SJSA1 (cell line): ENCODE data around the gene ENTR1. TPM values are rescaled to one million over a fixed set of nuclear protein-coding genes. Genes with fewer than 3 reads are reported as not detected.

Experiments used
- DNase-seq, 2 experiments: peaks; one replicate each; pipeline ENCODE4 v3.0.0-alpha.2; 2015 to 2020; ENCODE audit warnings: low spot score in 2 of 2, low read depth in 1 of 2
- H3K27ac ChIP-seq: fragments of 250-450 bp; sonication (Bioruptor Pico); 2 replicates; pipeline ENCODE4 v1.5.1; 2020; ENCODE audit warnings: mild to moderate bottlenecking, moderate library complexity
- H3K27me3 ChIP-seq: fragments of 250-450 bp; sonication (Bioruptor Pico); replicated peaks from 2 replicates; pipeline ENCODE4 v1.5.1; 2020; ENCODE audit warnings: mild to moderate bottlenecking, moderate library complexity
- H3K36me3 ChIP-seq: fragments of 250-450 bp; sonication (Bioruptor Pico); 2 replicates; pipeline ENCODE4 v1.5.1; 2020; ENCODE audit warnings: mild to moderate bottlenecking
- H3K4me1 ChIP-seq: fragments of 250-450 bp; sonication (Bioruptor Pico); replicated peaks from 2 replicates; pipeline ENCODE4 v1.6.1; 2021; ENCODE audit warnings: mild to moderate bottlenecking
- H3K4me3 ChIP-seq: fragments of 250-450 bp; sonication (Bioruptor Pico); 2 replicates; pipeline ENCODE4 v1.5.1; 2020; ENCODE audit warnings: mild to moderate bottlenecking
- H3K9me3 ChIP-seq: fragments of 250-450 bp; sonication (Bioruptor Pico); replicated peaks from 2 replicates; pipeline ENCODE4 v1.5.1; 2020; ENCODE audit warnings: mild to moderate bottlenecking
- total RNA-seq: library from RNA; depleted of rRNA; stranded (reverse); fragments of >200 nt; shearing (Covaris generic); gene quantifications from 2 replicates; pipeline ENCODE4 v1.2.3, GENCODE V29; 2014

ENTR1 gene
- total RNA-seq, 1 experiment from 2014 or later, result 34.8 TPM

- Histone ChIP-seq H3K27me3 (no peaks in the 10 kb centered on the region), H3K4me3 (no peak overlapping the region), H3K27ac (no peak overlapping the region), H3K9me3 (no peaks in the 10 kb centered on the region), H3K4me1 (no peaks in the 10 kb centered on the region), H3K36me3 (peaks cover 84% of the 10 kb centered on the region)
- DNase-seq, result no peak
Observed at GRCh38 chr9:136391737-136392537, 18.5 kb downstream of the ENTR1 start.

- no peak overlapping the region for H3K4me3 ChIP-seq
- H3K27me3 ChIP-seq, result no peaks in the 10 kb centered on the region
- peaks cover 75% of the 10 kb centered on the region for H3K36me3 ChIP-seq
- H3K27ac ChIP-seq, result no peak overlapping the region
- H3K9me3 ChIP-seq, result no peaks in the 10 kb centered on the region
- no peaks in the 10 kb centered on the region for H3K4me1 ChIP-seq
- no peak for DNase-seq
Observed at GRCh38 chr9:136389396-136389795, 21.0 kb downstream of the ENTR1 start.

GRCh38 chr9:136387217-136387616, 23.2 kb downstream of the ENTR1 start:
- Histone ChIP-seq H3K27ac (no peak overlapping the region), H3K4me3 (no peak overlapping the region), H3K27me3 (no peaks in the 10 kb centered on the region), H3K36me3 (peaks cover 74% of the 10 kb centered on the region), H3K4me1 (no peaks in the 10 kb centered on the region), H3K9me3 (no peaks in the 10 kb centered on the region)
- no peak for DNase-seq

GRCh38 chr9:136386018-136386417, 24.4 kb downstream of the ENTR1 start:
- no peak for DNase-seq
- no peaks in the 10 kb centered on the region for H3K27me3 ChIP-seq
- H3K36me3 ChIP-seq, result peaks cover 72% of the 10 kb centered on the region
- H3K4me3 ChIP-seq, result no peak overlapping the region
- H3K27ac ChIP-seq, result no peak overlapping the region
- H3K4me1 ChIP-seq, result no peaks in the 10 kb centered on the region
- no peaks in the 10 kb centered on the region for H3K9me3 ChIP-seq

- Histone ChIP-seq H3K27me3 (no peaks in the 10 kb centered on the region), H3K4me3 (no peak overlapping the region), H3K36me3 (peaks cover 76% of the 10 kb centered on the region), H3K27ac (no peak overlapping the region), H3K9me3 (no peaks in the 10 kb centered on the region), H3K4me1 (no peaks in the 10 kb centered on the region)
- DNase-seq, result no peak
Observed at GRCh38 chr9:136385015-136385414, 25.4 kb downstream of the ENTR1 start.

- H3K4me3 ChIP-seq, result no peak overlapping the region
- no peaks in the 10 kb centered on the region for H3K9me3 ChIP-seq
- peaks cover 70% of the 10 kb centered on the region for H3K36me3 ChIP-seq
- DNase-seq, result no peak
- no peaks in the 10 kb centered on the region for H3K4me1 ChIP-seq
- no peaks in the 10 kb centered on the region for H3K27me3 ChIP-seq
- no peak overlapping the region for H3K27ac ChIP-seq
Observed at GRCh38 chr9:136383436-136383835, 27.0 kb downstream of the ENTR1 start.

- Histone ChIP-seq H3K27me3 (no peaks in the 10 kb centered on the region), H3K36me3 (peaks cover 62% of the 10 kb centered on the region), H3K4me3 (no peak overlapping the region), H3K9me3 (no peaks in the 10 kb centered on the region), H3K27ac (no peak overlapping the region), H3K4me1 (no peaks in the 10 kb centered on the region)
- DNase-seq, result no peak
Observed at GRCh38 chr9:136381966-136382513, 28.4 kb downstream of the ENTR1 start.

GRCh38 chr9:136381311-136381710, 29.1 kb downstream of the ENTR1 start:
- H3K4me3 ChIP-seq, result no peak overlapping the region
- H3K27me3 ChIP-seq, result no peaks in the 10 kb centered on the region
- H3K4me1 ChIP-seq, result no peaks in the 10 kb centered on the region
- H3K36me3 ChIP-seq, result peaks cover 57% of the 10 kb centered on the region
- H3K27ac ChIP-seq, result no peak overlapping the region
- no peaks in the 10 kb centered on the region for H3K9me3 ChIP-seq
- no peak for DNase-seq

- H3K4me3 ChIP-seq, result no peak overlapping the region
- peaks cover 53% of the 10 kb centered on the region for H3K36me3 ChIP-seq
- H3K4me1 ChIP-seq, result no peaks in the 10 kb centered on the region
- no peaks in the 10 kb centered on the region for H3K9me3 ChIP-seq
- no peak overlapping the region for H3K27ac ChIP-seq
- no peak for DNase-seq
- no peaks in the 10 kb centered on the region for H3K27me3 ChIP-seq
Observed at GRCh38 chr9:136380381-136380780, 30.0 kb downstream of the ENTR1 start.

- H3K36me3 ChIP-seq, result peaks cover 50% of the 10 kb centered on the region
- H3K4me3 ChIP-seq, result no peak overlapping the region
- no peaks in the 10 kb centered on the region for H3K4me1 ChIP-seq
- H3K27ac ChIP-seq, result no peak overlapping the region
- no peaks in the 10 kb centered on the region for H3K27me3 ChIP-seq
- no peaks in the 10 kb centered on the region for H3K9me3 ChIP-seq
- DNase-seq, result no peak
Observed at GRCh38 chr9:136379891-136380290, 30.5 kb downstream of the ENTR1 start.

- DNase-seq, result no peak
- no peak overlapping the region for H3K4me3 ChIP-seq
- no peaks in the 10 kb centered on the region for H3K4me1 ChIP-seq
- H3K27ac ChIP-seq, result no peak overlapping the region
- H3K36me3 ChIP-seq, result peaks cover 45% of the 10 kb centered on the region
- H3K9me3 ChIP-seq, result no peaks in the 10 kb centered on the region
- H3K27me3 ChIP-seq, result no peaks in the 10 kb centered on the region
Observed at GRCh38 chr9:136379401-136379800, 31.0 kb downstream of the ENTR1 start.

- no peaks in the 10 kb centered on the region for H3K27me3 ChIP-seq
- no peak for DNase-seq
- no peak overlapping the region for H3K27ac ChIP-seq
- H3K4me1 ChIP-seq, result no peaks in the 10 kb centered on the region
- H3K4me3 ChIP-seq, result no peak overlapping the region
- no peaks in the 10 kb centered on the region for H3K9me3 ChIP-seq
- H3K36me3 ChIP-seq, result peaks cover 41% of the 10 kb centered on the region
Observed at GRCh38 chr9:136379003-136379287, 31.5 kb downstream of the ENTR1 start.

- no peak for DNase-seq
- Histone ChIP-seq H3K27ac (no peak overlapping the region), H3K4me3 (no peak overlapping the region), H3K4me1 (peaks cover under 1% of the 10 kb centered on the region), H3K9me3 (no peaks in the 10 kb centered on the region), H3K36me3 (peaks cover 39% of the 10 kb centered on the region), H3K27me3 (no peaks in the 10 kb centered on the region)
Observed at GRCh38 chr9:136378170-136379002, 32.0 kb downstream of the ENTR1 start.
